SK-N-MC (cell line): ENCODE data around the gene SCAF1.

ENCODE experiments used
- EZH2 ChIP-seq: fragments of 200-600 bp; sonication (generic); IDR thresholded peaks from one replicate; pipeline ENCODE4 v1.6.1; 2017; ENCODE audit warnings: antibody characterized with exemption
- FOXP2 ChIP-seq: optimal IDR thresholded peaks from 2 replicates; pipeline ENCODE3; 2011; ENCODE audit warnings: mild to moderate bottlenecking, moderate library complexity; ENCODE audit not compliant: insufficient read depth; ENCODE audit errors: extremely low read length, control extremely low read depth

DNA sequence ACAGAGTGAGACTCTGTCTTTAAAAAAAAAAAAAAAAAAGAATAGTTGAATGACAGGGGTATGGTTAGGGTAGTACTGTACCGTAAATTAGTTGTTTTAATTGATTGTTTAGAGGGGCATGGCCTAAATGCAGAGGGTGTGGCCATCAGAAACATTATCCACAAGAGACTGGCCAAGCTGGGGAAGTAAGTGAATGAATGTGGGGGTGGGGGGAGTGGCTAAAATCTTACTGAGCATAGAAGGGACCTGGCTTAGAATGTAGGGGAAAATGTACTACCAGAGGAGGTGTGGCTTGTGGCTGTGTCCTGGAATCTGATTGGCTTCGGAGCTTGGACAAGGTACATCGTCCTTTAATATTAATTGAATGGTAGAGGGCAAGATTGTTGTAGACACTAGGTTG lies 27.5 kb downstream of the SCAF1 start:
- TF ChIP-seq FOXP2 = no peak
- TF ChIP-seq EZH2 = no peak
